GM19463 (cell line): ENCODE results near the gene LYPD4.
"Not testable (repeated sequence)": the region's sequence is repeated elsewhere in the genome, so short reads cannot be mapped to it uniquely, and the experiment has no call there.

ENCODE experiments used
- ATAC-seq: cut with Tn5 transposase; IDR thresholded peaks from one replicate; pipeline ENCODE4 v1.9.1; 2021; ENCODE audit warnings: mild to moderate bottlenecking, moderate library complexity; ENCODE audit not compliant: unreplicated experiment

The LYPD4 gene

GRCh38 chr19:41875973-41876372, 31.5 kb upstream of the LYPD4 start:
- ATAC-seq: not testable (repeated sequence)

GRCh38 chr19:41872775-41873647, 28.5 kb upstream of the LYPD4 start:
- ATAC-seq: no peak

GRCh38 chr19:41872384-41872774, 27.9 kb upstream of the LYPD4 start:
- ATAC-seq: no peak

GRCh38 chr19:41871573-41872383, 27.3 kb upstream of the LYPD4 start:
- ATAC-seq: peak; percentile 60

- ATAC-seq: no peak
Observed at GRCh38 chr19:41870401-41870873, 26.0 kb upstream of the LYPD4 start.

- no peak for ATAC-seq
Observed at GRCh38 chr19:41869374-41869955, 25.0 kb upstream of the LYPD4 start.

- no peak for ATAC-seq
Observed at GRCh38 chr19:41868989-41869300, 24.5 kb upstream of the LYPD4 start.

GRCh38 chr19:41868120-41868988, 23.9 kb upstream of the LYPD4 start:
- ATAC-seq: no peak

GRCh38 chr19:41866284-41866683, 21.8 kb upstream of the LYPD4 start:
- no peak for ATAC-seq

- no peak for ATAC-seq
Observed at GRCh38 chr19:41864374-41864773, 19.9 kb upstream of the LYPD4 start.

- no peak for ATAC-seq
Observed at GRCh38 chr19:41863209-41863931, 18.9 kb upstream of the LYPD4 start.

GRCh38 chr19:41862445-41862986, 18.0 kb upstream of the LYPD4 start:
- no peak for ATAC-seq

GRCh38 chr19:41861846-41862245, 17.4 kb upstream of the LYPD4 start:
- ATAC-seq: no peak

GRCh38 chr19:41861116-41861768, 16.8 kb upstream of the LYPD4 start:
- ATAC-seq: no peak

GRCh38 chr19:41860419-41861115, 16.1 kb upstream of the LYPD4 start:
- ATAC-seq: no peak

- peak; percentile 75 for ATAC-seq
Observed at GRCh38 chr19:41859618-41860418, 15.3 kb upstream of the LYPD4 start, which contains the start of gene RPS19. Gene RPS19, plus strand, starts transcription at chr19:41860255. Its CDS starts 520 bp downstream, at chr19:41860775.

- no peak for ATAC-seq
Observed at GRCh38 chr19:41859213-41859617, 14.7 kb upstream of the LYPD4 start.

- no peak for ATAC-seq
Observed at GRCh38 chr19:41853768-41854167, 9.3 kb upstream of the LYPD4 start.
